Stimulated activated CD4-positive, alpha-beta T cell treated with anti-CD3 and anti-CD28 coated beads, Interleukin-4, amount 100 ng/mL, for 24 hours (primary cell): ENCODE measurements around the gene UHRF1.

Experiments used
- DNase-seq: peaks from one replicate; pipeline ENCODE4 v3.0.0-alpha.2; 2020

The UHRF1 gene

GRCh38 chr19:4991996-4992698 is 82.8 kb downstream of the UHRF1 start:
- no peak for DNase-seq

GRCh38 chr19:4993683-4994082 is 84.4 kb downstream of the UHRF1 start:
- no peak for DNase-seq

GRCh38 chr19:4996701-4997100 is 87.4 kb downstream of the UHRF1 start:
- no peak for DNase-seq

GRCh38 chr19:4997297-4997696 is 88.0 kb downstream of the UHRF1 start:
- no peak for DNase-seq

GRCh38 chr19:5000120-5000611 is 90.9 kb downstream of the UHRF1 start:
- no peak for DNase-seq

- DNase-seq: peak; percentile 42
These were observed 92.3 kb downstream of the UHRF1 start for GRCh38 chr19:5001615-5002014.

- DNase-seq: no peak
These were observed 92.8 kb downstream of the UHRF1 start for GRCh38 chr19:5002143-5002542.

- no peak for DNase-seq
These were observed 94.5 kb downstream of the UHRF1 start for GRCh38 chr19:5003781-5004180.

- DNase-seq: no peak
These were observed 95.8 kb downstream of the UHRF1 start for GRCh38 chr19:5005096-5005495.

- no peak for DNase-seq
These were observed 96.9 kb downstream of the UHRF1 start for GRCh38 chr19:5006201-5006600.

- no peak for DNase-seq
These were observed 97.5 kb downstream of the UHRF1 start for GRCh38 chr19:5006821-5007220.
